GM18870 (cell line): Measurements from ENCODE around the gene CCDC183.
"Not testable (repeated sequence)": the region's sequence is repeated elsewhere in the genome, so short reads cannot be mapped to it uniquely, and the experiment has no call there.

Source experiments
- ATAC-seq: cut with Tn5 transposase; IDR thresholded peaks from one replicate; pipeline ENCODE4 v1.9.1; 2021; ENCODE audit warnings: moderate library complexity; ENCODE audit not compliant: unreplicated experiment

CCDC183 gene

GRCh38 chr9:136796238-136796774 lies at the start of gene CCDC183:
CCDC183 (plus strand) TSS chr9:136796338; CDS start chr9:136796398, 60 bp downstream.
- no peak for ATAC-seq

- no peak for ATAC-seq
These were observed 49.5 kb upstream of the CCDC183 start for GRCh38 chr9:136746621-136747020.

GRCh38 chr9:136747161-136748060 lies 48.7 kb upstream of the CCDC183 start:
- no peak for ATAC-seq

GRCh38 chr9:136748201-136748600 lies 47.9 kb upstream of the CCDC183 start, which contains the start of gene LCN6:
LCN6 (minus strand) TSS chr9:136748525; CDS start chr9:136748483, 42 bp downstream.
- ATAC-seq = no peak

- no peak for ATAC-seq
These were observed 47.2 kb upstream of the CCDC183 start for GRCh38 chr9:136748666-136749611.

- ATAC-seq = no peak
These were observed 45.6 kb upstream of the CCDC183 start for GRCh38 chr9:136750526-136750925.

- ATAC-seq = no peak
These were observed 44.9 kb upstream of the CCDC183 start for GRCh38 chr9:136751244-136751643.

GRCh38 chr9:136751814-136752213 lies 44.3 kb upstream of the CCDC183 start:
- ATAC-seq = no peak

GRCh38 chr9:136753371-136754058 lies 42.6 kb upstream of the CCDC183 start:
- ATAC-seq = no peak

GRCh38 chr9:136754059-136754572 lies 42.0 kb upstream of the CCDC183 start:
- no peak for ATAC-seq

- ATAC-seq = no peak
These were observed 41.4 kb upstream of the CCDC183 start for GRCh38 chr9:136754626-136755301.

- ATAC-seq = not testable (repeated sequence)
These were observed 40.6 kb upstream of the CCDC183 start for GRCh38 chr9:136755302-136756133.

- no peak for ATAC-seq
These were observed 40.1 kb upstream of the CCDC183 start for GRCh38 chr9:136756134-136756438.

- no peak for ATAC-seq
These were observed 39.3 kb upstream of the CCDC183 start for GRCh38 chr9:136756836-136757235.

- no peak for ATAC-seq
These were observed 38.8 kb upstream of the CCDC183 start for GRCh38 chr9:136757328-136757727.

GRCh38 chr9:136757751-136758140 lies 38.4 kb upstream of the CCDC183 start:
- no peak for ATAC-seq

- ATAC-seq = no peak
These were observed 37.1 kb upstream of the CCDC183 start for GRCh38 chr9:136759001-136759400.

GRCh38 chr9:136759436-136760325 lies 36.5 kb upstream of the CCDC183 start:
- ATAC-seq = no peak
